Stimulated activated CD4-positive, alpha-beta T cell treated with anti-CD3 and anti-CD28 coated beads, Interleukin-1b, Interleukin-23, amount 100 ng/mL, for 4 hours (primary cell): ENCODE data around the gene OTUD1.

Experiments used
- DNase-seq, 2 donors: peaks; one replicate each; pipeline ENCODE4 v3.0.0-alpha.2; 2020; ENCODE audit warnings: low read depth in 2 of 2

The OTUD1 gene

GRCh38 chr10:23467548-23467947 is 28.7 kb downstream of the OTUD1 start:
- no peak for DNase-seq

- DNase-seq, result no peak
Measured at GRCh38 chr10:23469596-23470237, 30.8 kb downstream of the OTUD1 start.

- no peak for DNase-seq
Measured at GRCh38 chr10:23472181-23472580, 33.3 kb downstream of the OTUD1 start.

GRCh38 chr10:23474081-23474480 is 35.2 kb downstream of the OTUD1 start:
- no peak for DNase-seq

- no peak for DNase-seq
Measured at GRCh38 chr10:23474626-23475025, 35.8 kb downstream of the OTUD1 start.

- DNase-seq, result no peak
Measured at GRCh38 chr10:23478570-23478969, 39.7 kb downstream of the OTUD1 start.

- DNase-seq, result no peak
Measured at GRCh38 chr10:23479798-23480473, 41.1 kb downstream of the OTUD1 start.

- no peak for DNase-seq
Measured at GRCh38 chr10:23481363-23481961, 42.6 kb downstream of the OTUD1 start.

- DNase-seq, result no peak
Measured at GRCh38 chr10:23490115-23490514, 51.2 kb downstream of the OTUD1 start.
